SK-N-MC (cell line): ENCODE measurements around the gene INO80E.
A peak's percentile ranks its signal among the peaks of the same experiment; 100 is the strongest.
"Not testable (repeated sequence)": the region's sequence is repeated elsewhere in the genome, so short reads cannot be mapped to it uniquely, and the experiment has no call there.

Source experiments
- DNase-seq: peaks from one replicate; pipeline ENCODE4 v3.0.0-alpha.2; 2011; ENCODE audit warnings: low read depth, low spot score
- H3K27ac ChIP-seq: fragments of 200-600 bp; sonication (generic); 2 replicates; pipeline ENCODE4 v1.5.1; 2016; ENCODE audit warnings: mixed run types
- H3K36me3 ChIP-seq: fragments of 200-600 bp; sonication (generic); 2 replicates; pipeline ENCODE4 v1.6.1; 2017; ENCODE audit warnings: antibody characterized with exemption, low read length, mixed read lengths; ENCODE audit not compliant: insufficient read depth
- H3K4me3 ChIP-seq: fragments of 200-600 bp; sonication (generic); 2 replicates; pipeline ENCODE4 v1.5.1; 2016
- H3K9ac ChIP-seq: fragments of 200-600 bp; sonication (generic); 2 replicates; pipeline ENCODE4 v1.8.0; 2017; ENCODE audit warnings: mixed run types, mixed read lengths; ENCODE audit not compliant: insufficient read length
- H3K9me3 ChIP-seq: fragments of 200-600 bp; sonication (generic); 2 replicates; pipeline ENCODE4 v1.6.1; 2017; ENCODE audit warnings: low read depth, mild to moderate bottlenecking, antibody characterized with exemption, low read length, moderate library complexity, mixed read lengths
- EZH2 ChIP-seq: fragments of 200-600 bp; sonication (generic); IDR thresholded peaks from one replicate; pipeline ENCODE4 v1.6.1; 2017; ENCODE audit warnings: antibody characterized with exemption
- FOXP2 ChIP-seq: optimal IDR thresholded peaks from 2 replicates; pipeline ENCODE3; 2011; ENCODE audit warnings: mild to moderate bottlenecking, moderate library complexity; ENCODE audit not compliant: insufficient read depth; ENCODE audit errors: extremely low read length, control extremely low read depth
- POLR2AphosphoS5 ChIP-seq: IDR thresholded peaks from 2 replicates; pipeline ENCODE4 v1.6.1; 2012; ENCODE audit warnings: mild to moderate bottlenecking, low read depth, low read length, borderline replicate concordance

Gene INO80E

DNA sequence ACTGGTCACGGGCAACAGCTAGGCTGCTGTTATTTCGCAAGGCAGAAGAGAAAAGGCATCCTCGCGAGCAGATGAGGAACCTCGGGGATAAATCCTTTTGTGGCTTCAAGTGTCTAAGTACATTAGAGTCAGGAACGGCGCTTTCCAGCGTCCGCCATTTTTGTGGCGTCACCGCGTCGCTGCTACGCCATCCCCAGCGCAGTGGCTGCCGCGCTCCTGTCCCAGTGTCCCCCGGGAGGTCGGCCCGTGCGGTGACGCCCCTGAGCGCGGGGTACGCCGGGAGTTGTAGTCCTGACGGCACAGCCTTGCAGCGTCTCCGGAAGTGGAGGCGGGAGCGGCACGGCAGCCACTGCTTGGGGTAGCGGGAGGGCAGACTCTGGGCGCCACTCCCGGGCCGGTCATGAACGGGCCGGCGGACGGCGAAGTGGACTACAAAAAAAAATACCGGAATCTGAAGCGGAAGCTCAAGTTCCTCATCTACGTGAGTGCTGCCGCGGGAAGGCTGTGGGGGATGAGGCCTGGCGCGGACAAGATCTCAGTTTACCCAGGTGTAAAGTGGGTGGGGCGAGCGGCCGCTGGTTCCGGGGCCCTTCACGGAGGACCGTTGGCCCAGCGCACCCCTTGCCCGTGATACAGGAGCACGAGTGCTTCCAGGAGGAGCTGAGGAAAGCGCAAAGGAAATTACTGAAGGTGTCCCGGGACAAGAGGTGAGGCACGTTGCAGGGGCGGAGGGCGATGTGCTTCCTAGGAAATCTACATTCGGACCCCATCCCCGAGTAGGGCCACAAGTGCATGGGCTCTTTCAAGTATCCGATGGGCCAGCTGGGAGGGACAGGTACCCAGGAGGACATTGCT lies at the start of gene INO80E:
Gene INO80E (plus strand): TSS at position 331 of the 855 bp plus-strand sequence. CDS start 70 bp downstream, at position 401.
- Histone ChIP-seq H3K9me3 (no peaks in the 10 kb centered on the region), H3K9ac (peak within 1 kb of the TSS; percentile 99), H3K27ac (peak within 1 kb of the TSS; percentile 97), H3K36me3 (peaks cover 28% of the 10 kb centered on the region), H3K4me3 (peak within 1 kb of the TSS; percentile 96)
- DNase-seq = peak; percentile 79
- TF ChIP-seq EZH2 (no peak), FOXP2 (peak; percentile 91), POLR2AphosphoS5 (peak; percentile 88)

GRCh38 chr16:29947897-29948296 lies 48.1 kb upstream of the INO80E start:
- H3K9me3 ChIP-seq = no peaks in the 10 kb centered on the region
- no peak overlapping the region for H3K4me3 ChIP-seq
- H3K9ac ChIP-seq = no peak overlapping the region
- H3K27ac ChIP-seq = no peak overlapping the region
- TF ChIP-seq EZH2 = no peak
- H3K36me3 ChIP-seq = no peaks in the 10 kb centered on the region
- no peak for DNase-seq

GRCh38 chr16:29950806-29951461 lies 45.1 kb upstream of the INO80E start:
- H3K4me3 ChIP-seq = no peak overlapping the region
- H3K9me3 ChIP-seq = no peaks in the 10 kb centered on the region
- no peak for TF ChIP-seq FOXP2
- no peak for TF ChIP-seq EZH2
- TF ChIP-seq POLR2AphosphoS5 = no peak
- no peak overlapping the region for H3K27ac ChIP-seq
- no peak overlapping the region for H3K9ac ChIP-seq
- no peak for DNase-seq
- no peaks in the 10 kb centered on the region for H3K36me3 ChIP-seq

DNA sequence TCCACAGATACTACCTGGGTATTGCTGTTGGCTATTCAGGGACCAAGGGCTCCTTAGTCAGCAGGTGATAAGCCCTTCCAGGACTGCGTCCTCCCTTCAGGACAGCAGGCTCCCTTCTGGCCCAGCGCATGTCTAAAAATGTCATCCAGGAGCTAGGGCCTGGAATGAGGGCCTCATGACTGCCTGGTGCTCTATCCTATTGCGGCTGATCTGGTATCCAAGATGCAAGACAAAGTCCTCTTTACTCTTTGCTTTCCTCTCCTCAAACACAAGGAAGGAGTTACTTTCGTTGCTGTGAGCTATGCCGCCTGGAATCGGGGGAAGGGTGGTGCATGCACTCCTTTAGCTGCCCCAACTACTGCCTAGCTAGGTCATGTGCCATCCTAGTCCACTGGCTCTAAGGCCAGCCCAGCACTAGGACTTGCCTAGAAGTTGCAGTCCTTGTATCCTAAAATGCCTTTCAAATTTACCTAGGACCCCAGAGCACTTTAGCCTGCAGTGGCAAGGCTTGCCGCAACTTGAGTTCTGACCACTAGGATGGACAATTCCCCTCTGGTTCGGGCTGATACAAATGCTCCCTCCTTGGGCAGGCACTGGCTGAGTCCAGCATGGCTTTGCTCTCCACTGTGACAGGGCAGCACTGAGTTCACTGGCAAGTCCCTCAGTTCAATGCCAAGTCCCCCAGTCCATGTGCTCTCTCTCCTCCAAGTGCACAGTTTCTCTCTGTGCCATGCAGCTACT lies 44.2 kb upstream of the INO80E start:
- H3K36me3 ChIP-seq = no peaks in the 10 kb centered on the region
- TF ChIP-seq FOXP2 (no peak), EZH2 (no peak), POLR2AphosphoS5 (no peak)
- H3K9ac ChIP-seq = no peak overlapping the region
- H3K9me3 ChIP-seq = no peaks in the 10 kb centered on the region
- H3K4me3 ChIP-seq = no peak overlapping the region
- no peak overlapping the region for H3K27ac ChIP-seq
- DNase-seq = no peak

DNA sequence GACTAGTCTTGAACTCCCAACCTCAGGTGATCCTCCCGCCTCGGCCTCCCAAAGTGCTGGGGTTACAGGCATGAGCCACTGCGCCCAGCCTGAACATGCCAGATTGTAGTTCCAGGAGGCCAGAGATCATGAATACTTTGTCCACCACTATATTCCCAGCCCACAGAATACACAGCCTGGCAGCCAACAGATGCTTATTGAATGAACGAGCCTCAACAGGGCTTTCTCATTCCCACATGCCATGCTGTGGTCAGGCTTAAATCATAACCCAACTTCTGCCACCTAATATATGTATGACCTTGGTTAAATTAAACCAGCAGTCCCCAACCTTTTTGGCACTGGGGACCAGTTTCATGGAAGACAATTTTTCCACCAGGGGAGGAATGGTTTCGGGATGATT lies 37.3 kb upstream of the INO80E start:
- no peak for TF ChIP-seq FOXP2
- no peak for TF ChIP-seq POLR2AphosphoS5
- TF ChIP-seq EZH2 = no peak
- no peaks in the 10 kb centered on the region for H3K9me3 ChIP-seq
- no peaks in the 10 kb centered on the region for H3K36me3 ChIP-seq
- no peak overlapping the region for H3K27ac ChIP-seq
- no peak for DNase-seq
- no peak overlapping the region for H3K9ac ChIP-seq
- H3K4me3 ChIP-seq = no peak overlapping the region

GRCh38 chr16:29959293-29959692 lies 36.7 kb upstream of the INO80E start:
- H3K27ac ChIP-seq = no peak overlapping the region
- TF ChIP-seq EZH2 (no peak), FOXP2 (no peak), POLR2AphosphoS5 (no peak)

DNA sequence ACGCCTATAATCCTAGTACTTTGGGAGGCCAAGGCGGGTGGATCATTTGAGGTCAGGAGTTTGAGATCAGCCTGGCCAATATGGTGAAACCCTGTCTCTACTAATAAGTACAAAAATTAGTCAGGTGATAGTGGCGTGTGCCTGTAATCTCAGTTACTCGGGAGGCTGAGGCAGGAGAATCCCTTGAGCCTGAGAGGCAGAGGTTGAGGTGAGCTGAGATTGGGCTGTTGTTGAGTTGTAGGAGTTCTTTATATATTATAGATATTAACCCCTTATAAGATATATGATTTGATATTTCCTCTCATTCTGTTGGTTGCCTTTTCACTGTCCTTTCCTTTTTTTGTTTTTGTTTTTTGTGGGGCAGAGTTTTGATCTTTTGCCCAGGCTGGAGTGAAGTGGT lies 36.2 kb upstream of the INO80E start:
- not testable (repeated sequence) for H3K9me3 ChIP-seq, H3K27ac ChIP-seq, H3K9ac ChIP-seq, H3K4me3 ChIP-seq, DNase-seq, H3K36me3 ChIP-seq

More at GRCh38 chr16:29959293-29959692, 36.7 kb upstream of the INO80E start:
- Histone ChIP-seq H3K9ac (no peak overlapping the region), H3K36me3 (no peaks in the 10 kb centered on the region), H3K4me3 (no peak overlapping the region), H3K9me3 (no peaks in the 10 kb centered on the region)
- DNase-seq = no peak

GRCh38 chr16:29961127-29961478 lies 34.9 kb upstream of the INO80E start:
- TF ChIP-seq FOXP2 (no peak), POLR2AphosphoS5 (no peak), EZH2 (no peak)
- no peak overlapping the region for H3K27ac ChIP-seq
- peak overlapping the region; percentile 79 for H3K9ac ChIP-seq
- no peaks in the 10 kb centered on the region for H3K9me3 ChIP-seq
- H3K4me3 ChIP-seq = peak overlapping the region; percentile 88
- no peak for DNase-seq
- no peaks in the 10 kb centered on the region for H3K36me3 ChIP-seq
